Peyer's patch (tissue), 4 donors: Measurements from ENCODE around the gene PLP2. TPM values are rescaled to one million over a fixed set of nuclear protein-coding genes. Genes with fewer than 3 reads are reported as not detected.
A peak's percentile ranks its signal among the peaks of the same experiment; 100 is the strongest.

ENCODE experiments used
- DNase-seq, 3 donors: peaks; one replicate each; pipeline ENCODE4 v3.0.0-alpha.2; 2017 to 2019
- H3K27ac ChIP-seq, 4 donors: fragments of 200-600 bp; sonication (generic); one replicate each; pipeline ENCODE4 v1.5.1; 2016 to 2019
- H3K27me3 ChIP-seq, 2 donors: fragments of 200-600 bp; sonication (generic); one replicate each; pipeline ENCODE4 v1.5.1; 2019
- H3K36me3 ChIP-seq, 3 donors: fragments of 200-600 bp; sonication (generic); one replicate each; pipeline ENCODE4 v1.5.1; 2016 to 2019
- H3K4me1 ChIP-seq, 4 donors: fragments of 200-600 bp; sonication (generic); one replicate each; pipeline ENCODE4 v1.5.1; 2016 to 2019
- H3K4me3 ChIP-seq, 4 donors: fragments of 200-600 bp; sonication (generic); 1 replicate in 3 of 4; 2 replicates in 1 of 4; pipeline ENCODE4 v1.5.1; 2016 to 2019; ENCODE audit warnings: mild to moderate bottlenecking in 1 of 4
- H3K9me3 ChIP-seq, 4 donors: fragments of 200-600 bp; sonication (generic); one replicate each; pipeline ENCODE4 v1.5.1; 2016 to 2019; ENCODE audit warnings: mild to moderate bottlenecking in 1 of 4
- POLR2A ChIP-seq, 2 donors: fragments of 450-650 bp; IDR thresholded peaks; one replicate each; pipeline ENCODE4 v1.5.1; 2017; ENCODE audit warnings: antibody characterized with exemption in 2 of 2, mild to moderate bottlenecking in 2 of 2, moderate library complexity in 2 of 2
- total RNA-seq, 4 donors: library from RNA; depleted of rRNA; stranded (reverse); fragments of >200 nt; gene quantifications; one replicate each; pipeline ENCODE4 v1.1.0, GENCODE V29; 2016
- TF ChIP-seq, protein P1 (sequence below), 6 experiments: fragments of 450-650 bp in 4 of 6; fragments of 200-600 bp in 2 of 6; sonication (generic) in 1 of 6; IDR thresholded peaks; one replicate each; pipeline ENCODE4 v1.5.1; 2017 to 2019; ENCODE audit warnings: antibody characterized with exemption in 6 of 6, mild to moderate bottlenecking in 3 of 6, moderate library complexity in 1 of 6

PLP2 gene
- total RNA-seq, 4 donors from 2014 or later, result 16.1 to 36.6 (median 30.8) TPM

DNA sequence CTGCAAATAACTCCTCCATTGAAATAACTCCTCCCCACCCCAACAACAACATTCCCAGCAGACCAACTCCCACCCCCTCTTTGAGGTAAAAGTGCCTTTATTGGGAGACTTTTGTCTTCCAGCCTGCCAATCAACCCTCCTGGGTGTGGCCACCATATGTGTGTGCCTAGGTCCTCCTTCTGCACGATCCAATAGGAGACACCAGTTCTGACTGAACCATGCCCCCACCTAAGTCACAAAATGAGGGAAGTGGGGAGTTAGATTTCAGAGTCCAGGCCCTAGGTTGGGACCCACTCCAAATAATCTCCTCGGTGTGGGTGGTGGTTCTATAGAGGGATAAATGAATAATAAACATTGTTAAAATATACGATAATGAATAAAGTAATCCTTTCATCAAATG lies 3.0 kb downstream of the PLP2 start:
- Histone ChIP-seq H3K36me3 (peaks cover 0 to 6% (median 0%) of the 10 kb centered on the region in 3 donors), H3K4me1 (no peaks in the 10 kb centered on the region), H3K27me3 (no peaks in the 10 kb centered on the region), H3K27ac (no peak overlapping the region), H3K4me3 (no peak overlapping the region), H3K9me3 (no peaks in the 10 kb centered on the region)
- TF ChIP-seq POLR2A (IDR thresholded peaks at IDR 0.05), result no peak
- TF ChIP-seq, protein P1, sequence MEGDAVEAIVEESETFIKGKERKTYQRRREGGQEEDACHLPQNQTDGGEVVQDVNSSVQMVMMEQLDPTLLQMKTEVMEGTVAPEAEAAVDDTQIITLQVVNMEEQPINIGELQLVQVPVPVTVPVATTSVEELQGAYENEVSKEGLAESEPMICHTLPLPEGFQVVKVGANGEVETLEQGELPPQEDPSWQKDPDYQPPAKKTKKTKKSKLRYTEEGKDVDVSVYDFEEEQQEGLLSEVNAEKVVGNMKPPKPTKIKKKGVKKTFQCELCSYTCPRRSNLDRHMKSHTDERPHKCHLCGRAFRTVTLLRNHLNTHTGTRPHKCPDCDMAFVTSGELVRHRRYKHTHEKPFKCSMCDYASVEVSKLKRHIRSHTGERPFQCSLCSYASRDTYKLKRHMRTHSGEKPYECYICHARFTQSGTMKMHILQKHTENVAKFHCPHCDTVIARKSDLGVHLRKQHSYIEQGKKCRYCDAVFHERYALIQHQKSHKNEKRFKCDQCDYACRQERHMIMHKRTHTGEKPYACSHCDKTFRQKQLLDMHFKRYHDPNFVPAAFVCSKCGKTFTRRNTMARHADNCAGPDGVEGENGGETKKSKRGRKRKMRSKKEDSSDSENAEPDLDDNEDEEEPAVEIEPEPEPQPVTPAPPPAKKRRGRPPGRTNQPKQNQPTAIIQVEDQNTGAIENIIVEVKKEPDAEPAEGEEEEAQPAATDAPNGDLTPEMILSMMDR (IDR thresholded peaks at IDR 0.05), result no peak
- DNase-seq, result no peak

DNA sequence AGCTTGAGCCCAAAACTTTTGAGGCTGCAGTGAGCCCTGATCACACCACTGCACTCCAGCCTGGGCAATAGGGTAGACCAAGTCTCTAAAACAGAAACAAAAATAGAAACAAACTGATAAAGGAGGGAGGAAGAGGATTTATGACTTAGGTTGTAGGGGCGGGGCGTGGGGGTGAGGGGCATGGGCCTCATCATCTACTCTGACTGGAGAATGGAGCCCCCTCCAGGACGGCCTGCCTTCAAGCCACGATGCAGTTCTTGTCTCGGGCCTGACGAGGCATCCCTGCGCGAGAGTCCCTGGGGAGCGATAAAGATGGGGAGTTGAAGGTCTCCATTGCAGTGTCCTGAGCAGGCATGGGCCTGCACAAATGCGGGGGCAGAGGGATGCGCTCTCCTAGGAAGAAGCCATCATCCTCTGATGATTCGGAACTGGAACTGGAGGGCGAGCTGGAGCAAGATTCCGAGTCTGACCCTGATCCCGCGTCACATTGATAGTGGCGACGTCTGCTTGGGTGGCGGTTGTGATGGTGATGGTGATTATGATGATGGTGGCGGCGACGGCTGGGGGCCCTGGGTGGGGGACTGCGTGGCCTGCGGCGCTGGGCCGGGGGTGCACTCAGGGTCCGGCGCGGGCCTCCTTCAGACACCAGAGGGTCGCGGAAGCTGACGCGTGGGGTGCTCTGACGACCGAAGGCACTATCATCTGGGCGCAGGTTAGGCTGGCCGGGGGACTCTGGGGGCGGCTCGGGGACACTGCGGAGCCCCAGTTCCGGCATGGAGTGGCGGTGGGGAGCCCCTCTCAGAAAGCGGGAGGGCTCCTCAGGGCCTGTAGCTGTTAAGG lies 4.0 kb downstream of the PLP2 start:
- Histone ChIP-seq H3K9me3 (no peaks in the 10 kb centered on the region), H3K4me1 (no peaks in the 10 kb centered on the region), H3K27ac (no peak overlapping the region), H3K4me3 (no peak overlapping the region), H3K36me3 (peaks cover 0 to 6% (median 0%) of the 10 kb centered on the region in 3 donors), H3K27me3 (no peaks in the 10 kb centered on the region)
- TF ChIP-seq POLR2A (IDR thresholded peaks at IDR 0.05), result no peak
- TF ChIP-seq, protein P1 (IDR thresholded peaks at IDR 0.05), result no peak
- DNase-seq, result no peak

DNA sequence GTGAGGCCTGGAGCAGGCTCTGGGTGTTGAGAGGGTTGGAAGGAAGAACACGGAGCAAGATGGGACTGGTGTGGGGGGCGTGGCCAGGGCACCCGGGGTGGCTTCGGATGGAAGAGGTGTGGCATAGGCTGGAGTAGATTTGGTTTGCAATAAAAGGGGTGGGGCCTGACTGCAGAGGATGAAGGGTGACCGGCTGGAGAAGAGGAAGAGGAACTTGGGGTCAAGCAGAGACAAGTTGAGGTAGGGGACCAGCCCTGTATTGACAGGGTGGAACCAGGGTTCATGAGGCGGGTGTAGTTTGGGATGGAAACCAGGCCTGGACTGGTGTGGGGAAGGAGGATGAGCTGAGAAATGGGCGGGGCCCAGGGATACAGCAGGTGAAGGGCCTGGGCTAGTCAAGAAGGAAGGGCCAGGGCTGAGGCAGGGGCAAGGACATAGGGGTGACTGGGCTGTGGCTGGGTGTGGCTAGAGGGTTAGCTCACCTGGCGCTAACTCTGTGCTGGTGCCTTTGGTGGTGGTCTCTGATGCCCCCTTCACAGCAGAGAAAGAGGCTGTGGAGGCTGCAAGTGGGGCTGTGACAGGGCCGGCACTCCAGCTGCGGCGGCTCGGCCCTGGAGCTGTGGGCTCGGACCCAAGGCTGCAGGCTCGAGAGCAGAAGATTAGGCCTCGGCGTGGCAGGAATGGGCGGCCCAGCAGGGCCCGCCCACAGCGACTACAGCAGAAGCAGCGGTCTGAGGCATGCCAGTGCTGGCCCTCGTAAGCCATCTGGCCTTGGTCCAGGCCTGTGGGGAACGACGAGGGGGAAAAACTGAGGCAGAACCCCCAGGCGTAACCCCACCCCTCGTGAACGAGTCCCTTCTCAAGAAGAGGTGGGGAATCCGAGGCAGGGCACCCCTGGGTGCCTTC lies 5.0 kb downstream of the PLP2 start:
- Histone ChIP-seq H3K4me3 (no peak overlapping the region), H3K36me3 (peaks cover 0 to 6% (median 0%) of the 10 kb centered on the region in 3 donors), H3K27ac (peak overlapping the region in 2 of 4 donors; percentile 22 to 30), H3K4me1 (no peaks in the 10 kb centered on the region), H3K27me3 (no peaks in the 10 kb centered on the region), H3K9me3 (no peaks in the 10 kb centered on the region)
- TF ChIP-seq, protein P1 (IDR thresholded peaks at IDR 0.05), result no peak
- TF ChIP-seq POLR2A (IDR thresholded peaks at IDR 0.05), result no peak
- DNase-seq, result no peak

DNA sequence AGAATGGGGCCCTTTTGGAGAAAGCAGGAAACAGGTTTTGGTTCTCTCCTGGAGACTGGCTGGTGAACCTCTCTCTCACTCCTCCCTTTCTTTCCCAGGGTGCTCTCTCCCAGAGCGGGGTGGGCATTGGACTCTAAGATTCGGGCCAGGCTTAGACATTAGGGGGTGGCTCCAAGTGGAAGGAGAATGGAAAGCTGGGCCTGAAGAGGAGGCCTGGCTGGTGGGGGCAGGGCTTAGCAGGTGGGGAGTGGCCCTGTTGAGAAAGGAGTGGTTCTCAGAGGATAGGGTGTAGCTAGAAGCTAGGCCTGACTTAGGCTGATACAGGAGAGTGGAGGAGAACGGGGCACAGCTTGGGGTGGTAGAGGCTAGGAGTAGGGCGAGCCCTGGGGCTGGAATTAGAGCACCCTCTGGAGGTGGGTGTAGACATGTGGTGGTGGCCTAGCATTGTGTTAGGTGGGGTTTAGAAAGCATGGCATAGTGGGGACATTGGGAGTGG lies 5.7 kb downstream of the PLP2 start:
- H3K36me3 ChIP-seq, result peaks cover 0 to 6% (median 0%) of the 10 kb centered on the region in 3 donors
- H3K4me1 ChIP-seq, result no peaks in the 10 kb centered on the region
- TF ChIP-seq, protein P1 (IDR thresholded peaks at IDR 0.05), result peak in 3 of 6 experiments; percentile 15 to 31 (median 20)
- TF ChIP-seq POLR2A (IDR thresholded peaks at IDR 0.05), result no peak
- H3K9me3 ChIP-seq, result no peaks in the 10 kb centered on the region
- no peaks in the 10 kb centered on the region for H3K27me3 ChIP-seq
- H3K4me3 ChIP-seq, result no peak overlapping the region
- no peak for DNase-seq
- peak overlapping the region in 2 of 4 donors; percentile 22 to 30 for H3K27ac ChIP-seq

DNA sequence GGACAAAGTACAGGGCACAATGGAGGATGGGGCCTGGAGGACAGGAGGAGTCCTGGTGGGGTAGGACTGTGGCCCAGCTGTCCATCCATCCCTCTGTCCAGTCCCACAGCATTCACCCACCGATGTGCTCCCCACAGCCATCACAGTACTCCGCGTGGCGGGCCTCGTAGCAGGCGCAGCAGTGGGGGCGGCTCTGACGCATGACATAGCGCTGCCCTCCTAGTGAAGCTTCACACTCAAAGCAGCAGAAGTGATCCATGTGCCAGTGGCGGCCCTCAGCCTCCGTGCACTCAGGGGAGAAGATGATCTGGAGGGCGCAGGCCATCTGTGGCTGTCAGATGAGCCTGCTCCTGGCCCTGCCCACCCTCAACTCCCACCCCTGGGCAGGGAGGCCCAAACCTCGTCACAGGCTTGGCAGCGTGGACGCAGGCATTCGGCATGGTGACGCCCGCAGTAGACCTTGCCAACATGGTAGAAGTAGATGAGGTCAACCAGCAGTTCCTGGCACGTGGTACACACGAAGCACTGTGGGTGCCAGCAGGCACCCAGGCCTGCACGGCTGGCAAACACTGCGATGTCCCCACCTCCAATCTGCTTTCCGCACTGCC lies 6.3 kb downstream of the PLP2 start:
- no peaks in the 10 kb centered on the region for H3K9me3 ChIP-seq
- TF ChIP-seq, protein P1 (IDR thresholded peaks at IDR 0.05), result no peak
- no peak for TF ChIP-seq POLR2A (IDR thresholded peaks at IDR 0.05)
- no peaks in the 10 kb centered on the region for H3K27me3 ChIP-seq
- H3K36me3 ChIP-seq, result peaks cover 0 to 7% (median 0%) of the 10 kb centered on the region in 3 donors
- no peak overlapping the region for H3K4me3 ChIP-seq
- no peak for DNase-seq
- H3K4me1 ChIP-seq, result no peaks in the 10 kb centered on the region
- H3K27ac ChIP-seq, result no peak overlapping the region
